ENCODE measurements around the gene RAB1A.

- TF ChIP-seq CTCF (IDR thresholded peaks at IDR 0.05; ENCODE audit: low read depth, low read length): no peak
- TF ChIP-seq EZH2phosphoT487 (IDR thresholded peaks at IDR 0.05; ENCODE audit: low read depth): no peak
Measured at GRCh38 chr2:65037178-65037577, 92.7 kb downstream of the RAB1A start.
